Activated CD4-positive, alpha-beta T cell treated with anti-CD3 and anti-CD28 coated beads, Interleukin-2, Interleukin-6, amounts not matched to agents 100 ng/mL and 50 ng/mL, durations not matched to agents 16 hours and 8 hours (primary cell): ENCODE data around the gene ZBED4.

Experiments used
- DNase-seq: peaks from one replicate; pipeline ENCODE4 v3.0.0-alpha.2; 2020

ZBED4 gene

DNA sequence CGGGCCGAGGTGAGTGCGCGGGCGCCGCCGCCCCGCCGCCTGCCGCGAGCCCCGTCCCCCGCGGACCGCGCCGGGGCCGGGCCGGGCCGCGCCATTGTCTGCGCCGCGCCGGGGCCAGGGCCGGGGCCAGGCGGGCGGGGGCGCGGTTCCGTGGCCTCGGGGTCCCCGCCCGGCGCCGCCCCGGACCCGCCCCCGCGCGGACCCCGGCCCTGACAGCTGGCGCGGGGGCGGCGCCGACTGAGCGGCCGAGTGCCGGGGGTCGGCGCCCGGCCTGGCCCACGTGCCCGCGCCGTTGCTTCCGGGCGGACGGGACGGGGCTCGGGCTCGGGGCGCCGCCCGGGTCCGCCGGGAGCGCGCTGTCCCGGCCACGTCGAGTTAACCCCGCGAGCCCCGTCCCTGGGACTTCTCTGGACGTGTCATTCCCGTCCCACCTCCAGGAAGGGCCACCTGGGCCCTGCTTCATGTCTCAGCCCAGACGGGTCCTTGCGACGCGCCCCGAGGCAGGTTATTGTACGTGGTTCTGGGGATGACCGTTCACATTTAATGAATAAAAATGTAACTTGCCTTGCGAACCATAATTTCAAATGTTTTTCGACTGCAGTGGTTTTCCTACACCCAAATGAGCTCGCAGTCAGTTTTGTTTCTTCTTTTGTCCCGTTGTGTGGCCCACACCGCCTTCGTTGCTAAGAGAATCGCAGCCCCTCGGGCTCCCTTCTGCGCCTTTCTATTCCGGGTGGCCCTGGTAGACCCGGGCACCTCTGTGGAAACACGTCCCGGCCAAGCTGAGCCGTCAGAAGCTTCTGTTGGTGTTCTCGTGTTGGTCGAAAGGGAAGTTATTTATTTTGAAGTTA is 562 bp downstream of the ZBED4 start:
- DNase-seq, result peak; percentile 40

DNA sequence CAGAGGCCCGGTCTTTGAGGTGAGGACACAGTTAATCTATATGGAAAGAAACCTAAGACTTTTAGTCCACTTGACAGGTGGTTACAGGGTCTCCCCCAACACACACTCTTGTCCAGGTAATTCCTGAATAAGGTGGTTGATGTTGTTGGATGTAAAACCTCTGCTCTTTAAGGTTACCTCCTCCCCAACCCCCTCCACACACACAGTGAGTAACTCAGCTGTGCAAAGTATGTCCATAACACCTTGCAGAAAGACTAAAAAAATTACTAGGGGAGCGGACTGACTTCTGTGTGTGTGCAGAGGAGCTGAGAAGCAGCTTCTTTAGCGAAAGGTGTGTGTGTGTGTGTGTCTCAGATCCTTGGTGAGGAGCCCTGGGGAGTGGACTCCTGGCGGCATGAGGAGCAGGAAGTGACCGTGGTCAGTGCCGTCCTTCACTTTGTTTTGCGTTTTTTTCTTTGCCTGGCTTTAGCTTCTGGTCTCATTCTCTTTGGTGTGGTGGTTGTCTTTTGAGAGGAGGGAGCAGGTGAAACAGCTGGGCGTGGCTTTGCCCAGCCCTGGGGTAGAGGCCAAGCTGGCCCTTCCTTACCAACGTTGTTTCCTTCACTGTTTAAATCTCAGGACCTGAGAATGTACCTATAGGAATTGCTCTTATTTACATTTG is 1.7 kb downstream of the ZBED4 start:
- no peak for DNase-seq

DNA sequence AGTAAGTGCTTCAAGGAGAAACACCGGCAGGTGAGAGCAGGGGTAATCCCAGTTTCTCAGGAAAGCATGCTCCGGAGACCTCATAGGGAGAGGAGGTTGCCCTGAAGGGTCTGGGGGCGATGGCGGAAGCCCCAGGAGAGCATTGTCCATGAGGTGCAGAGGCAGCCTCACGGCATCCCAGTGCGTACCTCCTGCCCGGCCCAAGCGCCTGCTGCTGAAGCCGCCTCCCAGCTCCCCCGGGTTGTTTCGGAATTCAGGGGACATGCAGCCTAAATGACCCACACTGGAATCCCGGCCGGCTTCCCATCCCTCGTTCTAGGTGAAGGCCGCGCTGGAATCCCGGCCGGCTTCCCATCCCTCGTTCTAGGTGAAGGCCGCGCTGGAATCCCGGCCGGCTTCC is 2.7 kb downstream of the ZBED4 start:
- DNase-seq, result no peak

DNA sequence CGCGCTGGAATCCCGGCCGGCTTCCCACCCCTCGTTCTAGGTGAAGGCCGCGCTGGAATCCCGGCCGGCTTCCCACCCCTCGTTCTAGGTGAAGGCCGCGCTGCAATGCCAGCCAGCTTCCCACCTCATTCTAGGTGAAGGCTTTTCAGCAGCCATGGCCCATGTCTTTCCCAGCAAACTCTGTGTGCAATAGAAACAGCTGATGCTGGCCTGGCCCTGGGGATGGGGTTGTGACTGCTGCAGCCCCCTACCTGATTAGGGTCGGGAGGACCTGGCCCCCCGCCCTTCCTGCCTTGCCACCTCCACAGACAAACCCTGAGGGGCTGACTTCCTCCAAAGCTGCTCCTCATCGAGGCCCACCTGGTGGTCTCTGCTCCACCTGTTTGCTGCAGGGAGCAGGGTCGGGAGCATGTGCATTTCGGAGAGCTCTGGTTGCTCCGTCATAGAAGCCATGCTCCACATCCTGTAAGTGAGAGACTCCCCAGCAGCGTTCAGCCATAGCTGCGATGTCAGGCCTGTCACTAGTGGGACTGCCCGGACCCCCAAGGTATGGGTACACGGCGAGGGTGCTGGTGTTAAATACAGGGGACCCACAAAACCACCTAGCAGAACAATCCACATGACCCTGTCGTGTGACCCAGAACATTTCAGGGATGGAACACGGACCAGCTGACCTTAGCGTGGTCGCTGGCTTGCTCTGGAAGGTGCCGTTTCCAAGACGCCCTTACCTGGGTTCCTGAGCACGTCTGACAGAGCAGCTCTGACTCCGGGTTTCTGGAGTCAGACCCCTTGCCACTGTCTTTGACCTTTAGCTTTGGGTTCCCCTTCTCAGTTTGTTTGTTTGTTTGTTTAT is 3.3 kb downstream of the ZBED4 start:
- DNase-seq, result no peak

DNA sequence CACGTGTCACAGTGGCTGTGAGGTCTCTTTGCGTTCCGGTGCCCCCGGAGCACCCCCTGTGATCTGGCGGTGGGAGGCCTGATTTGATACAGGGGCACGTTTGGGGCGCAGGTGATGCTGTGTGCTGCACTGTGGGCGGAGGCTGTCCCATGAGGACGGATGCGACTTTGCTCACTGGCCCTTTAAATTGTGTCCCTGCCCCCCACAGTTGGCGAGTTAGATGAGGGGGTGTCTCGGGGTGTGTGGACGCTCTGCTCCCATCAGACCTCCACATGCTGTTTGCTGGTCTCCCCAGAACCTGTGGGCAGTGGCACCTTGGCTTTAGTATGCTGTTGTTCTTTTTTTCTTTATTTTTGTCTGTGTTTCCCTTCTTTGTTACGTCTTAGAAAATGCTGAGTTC is 5.2 kb downstream of the ZBED4 start:
- DNase-seq, result no peak

DNA sequence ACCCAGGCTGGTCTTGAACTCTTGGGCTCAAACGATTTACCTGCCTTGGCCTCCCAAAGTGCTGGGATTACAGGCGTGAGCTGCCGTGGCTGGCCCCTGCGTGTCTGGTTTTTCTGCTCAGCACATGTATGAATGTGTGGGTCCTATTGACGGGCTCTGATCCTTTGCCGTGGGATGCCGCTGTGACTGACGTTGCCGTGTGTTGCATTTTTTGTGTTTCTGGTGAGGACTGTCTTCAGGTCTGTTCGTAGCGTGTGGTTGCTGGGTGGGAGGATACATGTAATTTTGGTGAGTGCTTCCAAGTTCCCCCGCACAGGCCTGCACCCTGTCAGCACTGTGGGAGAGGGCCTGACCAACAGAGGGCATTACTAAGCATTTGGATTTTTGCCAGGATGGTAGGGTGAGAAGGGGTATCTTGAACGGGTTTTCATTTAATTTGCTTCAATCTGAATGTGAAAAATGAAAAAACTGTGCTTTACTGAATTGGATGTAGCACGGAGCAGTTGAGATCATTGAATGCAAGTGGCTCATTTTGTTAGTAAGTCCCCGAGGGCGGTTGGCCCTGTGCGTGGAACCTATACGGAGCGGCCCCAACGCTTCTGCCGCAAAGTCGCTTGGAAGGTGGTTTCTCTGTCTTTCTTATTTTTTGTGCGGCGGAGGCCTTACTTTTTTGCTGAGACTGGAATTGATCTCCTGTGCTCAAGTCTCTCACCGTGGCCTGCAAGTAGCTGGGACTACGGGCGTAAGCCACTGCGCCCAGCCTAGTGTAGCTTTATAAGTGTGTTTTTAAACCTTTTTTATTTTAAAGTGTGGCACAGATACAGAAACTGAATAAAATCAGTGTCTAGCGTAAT is 8.2 kb downstream of the ZBED4 start:
- DNase-seq, result no peak

DNA sequence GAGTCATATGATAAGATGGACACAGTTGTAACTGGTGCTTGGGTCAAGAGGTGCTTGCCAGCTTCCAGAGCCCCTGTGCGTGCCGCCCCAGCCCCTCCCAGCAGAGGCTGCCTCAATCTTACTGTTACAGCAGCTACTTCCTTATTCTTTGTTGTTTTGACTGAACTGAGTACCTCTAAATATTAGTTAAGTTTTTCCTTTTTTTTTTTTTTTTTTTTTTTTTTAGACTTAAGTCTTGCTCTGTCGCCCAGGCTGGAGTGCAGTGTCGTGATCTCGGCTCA is 8.8 kb downstream of the ZBED4 start:
- no peak for DNase-seq

DNA sequence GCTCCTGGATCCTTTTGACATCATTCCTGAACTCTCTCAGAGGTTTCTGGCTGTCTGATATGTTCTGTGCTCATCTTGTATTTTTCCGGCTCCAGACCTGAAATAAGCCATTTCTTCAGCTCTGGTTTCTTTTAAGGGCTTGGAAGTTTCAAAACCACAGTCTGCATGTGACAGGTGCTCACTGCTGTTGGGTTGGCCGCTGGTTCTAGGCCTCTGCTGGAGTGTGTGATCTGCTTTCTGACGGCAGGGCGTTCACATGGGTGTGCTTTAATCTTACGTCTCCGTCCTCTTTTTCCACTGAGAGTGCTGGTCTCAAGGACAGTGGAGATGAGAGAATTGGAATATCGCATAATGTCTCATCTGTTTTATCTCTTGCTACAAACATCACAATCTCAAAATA is 10.3 kb downstream of the ZBED4 start:
- DNase-seq, result no peak

DNA sequence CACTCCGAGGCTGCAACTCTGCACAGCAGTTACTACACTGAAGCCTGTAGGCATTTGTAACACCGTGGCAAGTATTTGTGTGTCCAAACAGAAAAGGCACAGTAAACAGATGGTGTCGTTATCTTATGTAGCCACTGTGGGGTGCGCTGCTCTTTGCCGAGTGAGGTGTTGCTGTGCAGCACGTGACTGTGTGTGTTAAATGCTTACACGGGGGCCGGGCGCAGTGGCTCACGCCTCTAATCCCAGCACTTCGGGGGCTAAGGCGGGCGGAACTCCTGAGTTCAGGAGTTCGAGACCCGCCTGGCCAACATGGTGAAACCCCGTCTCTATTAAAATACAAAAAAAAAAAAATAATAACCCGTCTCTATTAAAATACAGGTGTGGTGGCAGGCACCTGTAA is 11.5 kb downstream of the ZBED4 start:
- DNase-seq, result no peak

DNA sequence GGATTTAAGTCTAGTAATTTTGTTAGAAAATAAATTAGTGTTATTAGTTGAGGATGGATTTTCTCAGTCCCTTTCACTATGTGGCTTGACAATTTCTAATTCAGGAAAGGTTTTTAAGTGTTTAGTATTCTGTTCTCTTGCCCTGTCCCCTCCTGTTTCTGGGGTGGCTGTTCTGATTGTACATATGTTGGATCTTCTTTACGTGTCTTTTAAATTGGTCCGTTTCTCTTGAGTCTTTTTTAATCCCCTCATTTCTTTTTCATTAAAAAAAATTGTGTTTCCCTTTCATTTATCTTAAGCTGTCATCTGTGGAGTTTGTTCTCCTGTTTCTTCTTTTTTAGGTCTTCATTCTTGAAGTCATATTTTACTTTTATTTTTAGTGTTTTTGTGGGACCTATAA is 12.5 kb downstream of the ZBED4 start:
- no peak for DNase-seq

DNA sequence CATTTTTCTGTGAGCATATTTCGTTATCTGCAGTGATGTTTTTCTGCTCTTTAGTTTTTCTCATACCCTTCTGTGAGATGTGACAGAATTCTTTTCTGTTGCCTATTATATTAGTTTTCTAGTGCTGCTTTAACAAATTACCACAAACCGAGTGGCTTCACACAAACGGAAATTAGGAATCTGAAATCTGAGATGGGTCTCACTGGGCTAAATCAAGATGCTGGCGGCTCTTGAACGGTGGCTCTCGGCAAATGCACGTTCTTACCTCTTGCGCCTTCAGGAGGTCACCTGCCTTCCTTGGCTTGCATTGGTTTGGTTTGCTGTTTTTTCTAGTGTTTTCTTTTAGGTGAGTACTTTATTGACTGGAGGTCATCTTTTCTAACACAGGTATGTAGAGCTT is 13.0 kb downstream of the ZBED4 start:
- DNase-seq, result no peak

DNA sequence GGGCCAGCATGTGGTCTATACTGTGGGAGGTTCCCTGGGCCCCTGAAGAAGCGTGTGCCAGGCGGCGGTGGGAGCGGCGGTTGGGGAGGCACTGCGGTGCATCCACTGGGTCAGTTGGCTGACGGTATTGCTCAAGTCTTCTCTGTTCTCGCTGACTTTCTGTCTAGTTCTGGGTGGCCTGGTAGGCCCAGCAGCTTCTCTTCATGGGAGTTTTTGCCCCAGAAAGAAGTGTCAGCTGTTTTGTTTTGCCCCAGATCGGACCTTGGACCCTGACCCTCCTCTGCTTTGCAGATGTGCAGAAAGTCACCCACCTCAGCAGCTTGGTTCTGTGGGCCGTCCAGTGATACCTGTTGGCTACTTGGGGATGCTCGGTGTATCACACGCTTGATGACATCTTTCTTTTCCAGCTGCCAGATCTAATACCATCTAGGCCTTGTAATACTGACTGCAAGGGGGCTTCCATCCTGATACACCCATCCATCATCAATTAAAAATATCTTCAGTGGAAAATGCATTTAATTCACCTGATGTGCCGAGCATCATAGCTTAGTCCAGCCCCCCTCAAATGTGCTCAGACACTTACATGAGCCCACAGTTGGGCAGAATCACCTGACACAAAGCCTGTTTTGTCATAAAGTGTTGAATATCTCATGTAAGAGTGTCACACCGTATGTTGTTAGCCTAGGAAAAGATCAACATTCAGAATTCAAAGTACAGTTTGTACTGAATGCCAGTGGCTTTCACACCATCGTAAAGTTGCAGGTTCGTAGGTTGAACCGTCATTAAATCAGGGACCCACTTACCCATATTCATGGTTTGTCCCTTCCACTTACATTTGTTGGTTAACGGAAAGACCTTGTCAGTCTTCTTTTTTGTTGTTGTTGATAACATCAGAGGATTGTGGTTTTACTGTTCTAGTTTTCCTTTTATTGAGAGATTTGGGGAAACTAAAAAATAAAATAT is 13.9 kb downstream of the ZBED4 start:
- DNase-seq, result peak; percentile 42

DNA sequence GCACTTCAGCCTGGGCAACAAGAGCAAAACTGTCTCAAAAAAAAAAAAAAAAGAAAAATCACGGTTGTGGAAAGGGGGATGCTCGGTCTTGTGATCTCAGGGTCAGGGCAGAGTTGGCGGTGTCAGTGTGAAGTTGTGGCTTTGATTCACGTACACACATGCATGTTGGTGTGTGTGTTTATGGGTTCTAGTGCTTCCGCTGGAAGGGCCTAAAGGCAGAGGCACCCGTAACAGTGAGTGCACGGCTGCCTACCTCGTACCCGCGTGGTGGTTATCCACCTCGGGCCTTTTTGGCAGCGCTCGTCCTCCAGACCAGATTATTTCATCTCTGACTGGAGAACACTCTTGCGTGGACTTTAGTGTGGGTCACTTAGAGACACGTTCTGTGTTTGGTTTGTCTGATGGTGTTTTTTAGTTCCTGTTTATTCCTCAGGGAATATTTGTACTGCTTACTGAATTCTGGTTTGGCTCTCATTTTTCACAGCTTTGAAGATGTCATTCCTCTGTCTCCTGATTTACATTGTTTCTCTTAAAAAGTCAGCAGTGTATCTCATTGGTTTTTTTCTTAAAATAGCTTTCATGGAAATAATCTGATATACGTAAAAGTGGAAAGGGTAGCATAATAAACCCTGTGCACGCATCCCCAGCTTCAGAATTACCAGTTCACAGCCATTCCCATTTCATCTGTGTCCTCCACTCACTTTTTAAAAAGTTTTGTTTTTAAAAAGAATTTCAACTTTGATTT is 15.6 kb downstream of the ZBED4 start:
- no peak for DNase-seq

DNA sequence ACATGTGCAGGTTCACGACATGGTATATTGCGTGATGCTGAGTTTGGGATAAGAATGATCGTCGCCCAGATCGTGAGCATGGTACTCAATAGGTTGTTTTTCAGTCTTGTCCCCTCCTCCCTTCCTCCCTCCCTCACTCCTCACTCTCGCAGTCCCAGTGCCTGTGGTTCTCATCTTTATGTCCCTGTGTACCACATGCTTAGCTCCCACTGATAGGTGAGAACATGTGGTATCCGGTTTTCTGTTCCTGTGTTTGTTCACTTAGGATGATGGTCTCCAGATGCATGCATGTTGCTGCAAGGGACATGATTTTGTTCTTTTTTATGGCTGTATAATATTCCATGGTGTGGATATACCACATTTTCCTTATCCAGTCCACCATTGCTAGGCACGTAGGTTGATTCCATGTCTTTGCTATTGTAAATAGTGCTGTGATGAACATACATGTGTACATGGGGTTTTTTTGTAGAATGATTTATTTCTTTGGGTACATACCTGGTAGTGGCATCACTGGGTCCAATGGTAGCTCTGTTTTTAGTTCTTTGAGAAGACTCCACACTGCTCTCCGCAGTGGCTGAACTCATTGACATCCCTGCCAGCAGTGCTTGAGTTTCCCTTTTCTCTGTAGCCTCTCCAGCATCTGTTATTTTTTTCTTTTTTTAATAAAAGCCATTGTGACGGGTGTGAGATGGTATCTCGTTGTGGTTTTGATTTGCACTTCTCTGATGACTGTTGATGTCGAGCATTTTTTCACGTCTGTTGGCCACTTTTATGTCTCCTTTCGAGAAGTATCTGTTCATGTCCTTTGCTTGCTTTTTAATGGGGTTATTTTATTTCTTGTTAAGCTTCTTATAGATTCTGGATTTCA is 16.4 kb downstream of the ZBED4 start:
- DNase-seq, result peak; percentile 45

DNA sequence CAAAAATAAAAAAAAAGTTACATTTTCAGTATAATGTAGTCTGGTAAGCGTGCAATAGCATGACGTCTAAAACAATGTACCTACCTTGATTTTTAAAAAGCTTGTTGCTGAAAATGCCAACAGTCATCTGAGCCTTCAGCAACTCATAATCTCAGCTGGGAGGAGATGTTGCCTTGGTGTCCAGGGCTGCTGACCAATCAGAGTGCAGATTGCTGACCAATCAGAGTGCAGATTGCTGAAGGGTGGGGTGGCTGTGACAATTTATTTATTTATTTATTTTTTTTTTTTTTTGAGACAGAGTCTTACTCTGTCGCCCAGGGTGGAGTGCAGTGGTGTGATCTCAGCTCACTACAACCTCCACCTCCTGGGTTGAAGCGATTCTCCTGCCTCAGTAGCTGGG is 17.8 kb downstream of the ZBED4 start:
- DNase-seq, result no peak

DNA sequence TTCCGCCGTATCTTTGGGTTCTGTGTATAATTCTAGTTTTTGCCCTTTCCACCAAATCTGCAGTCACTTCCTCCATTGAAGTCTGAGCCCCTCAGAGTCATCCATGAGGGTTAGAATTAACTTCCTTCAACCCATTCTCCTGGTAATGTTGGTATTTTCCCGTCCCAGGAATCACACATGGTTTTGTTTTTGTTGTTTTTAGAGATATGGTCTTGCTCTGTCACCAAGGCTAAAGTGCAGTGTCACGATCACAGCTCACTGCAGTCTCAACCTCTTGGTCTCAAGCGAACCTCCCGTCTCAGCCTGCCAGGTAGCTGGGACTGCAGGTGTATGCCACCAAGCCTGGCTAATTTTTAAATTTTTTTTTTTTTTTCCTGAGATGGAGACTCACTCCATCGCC is 18.7 kb downstream of the ZBED4 start:
- DNase-seq, result no peak

DNA sequence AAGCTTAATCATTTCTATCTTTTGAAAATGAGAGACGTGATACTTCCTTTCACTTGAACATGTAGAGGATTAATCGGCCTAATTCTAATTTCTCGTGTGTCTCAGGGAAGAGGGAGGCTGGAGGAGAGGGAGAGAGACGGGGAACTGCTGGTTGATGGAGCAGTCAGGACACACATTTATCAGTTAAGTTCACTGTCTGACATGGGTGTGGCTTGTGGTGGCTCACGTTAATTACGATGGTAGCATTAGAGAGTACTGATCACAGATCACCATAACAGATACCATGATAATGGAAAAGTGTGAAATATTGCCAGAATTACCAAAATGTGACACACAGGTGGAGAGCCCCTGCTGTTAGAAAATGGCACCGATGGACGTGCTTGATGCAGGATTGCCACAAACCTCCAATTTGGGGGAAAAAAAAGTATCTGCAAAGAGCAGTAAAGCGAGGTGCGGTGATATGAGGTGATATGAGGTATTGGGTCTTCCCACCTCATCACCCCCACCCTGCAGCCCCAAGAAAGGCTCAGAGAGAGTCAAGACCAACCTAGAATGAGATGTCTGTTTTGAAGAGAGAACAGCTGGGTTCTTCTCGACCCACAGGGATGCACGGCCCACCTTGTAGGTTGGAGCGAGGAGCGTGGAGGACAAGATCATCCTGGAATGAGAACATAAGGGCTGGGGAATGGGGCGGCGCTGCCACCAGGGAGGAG is 19.7 kb downstream of the ZBED4 start:
- DNase-seq, result no peak

DNA sequence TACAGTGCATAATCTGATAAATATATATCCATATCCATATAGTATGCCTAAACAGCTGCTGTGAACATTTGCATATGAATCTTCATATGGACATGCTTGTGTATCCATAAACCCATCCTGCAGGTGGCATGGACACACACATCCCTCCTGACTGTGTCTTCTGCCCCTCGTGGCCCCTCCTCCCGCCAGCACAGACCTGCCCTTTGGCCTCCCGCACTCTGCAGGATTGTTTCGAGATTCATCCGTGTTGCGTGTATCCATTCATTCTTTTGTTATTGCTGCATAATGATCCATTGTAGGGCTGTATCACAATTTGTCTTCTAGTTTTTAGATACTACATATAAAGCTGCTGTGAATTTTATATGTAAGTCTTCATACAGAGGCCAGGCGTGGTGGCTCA is 24.0 kb downstream of the ZBED4 start:
- DNase-seq, result no peak

DNA sequence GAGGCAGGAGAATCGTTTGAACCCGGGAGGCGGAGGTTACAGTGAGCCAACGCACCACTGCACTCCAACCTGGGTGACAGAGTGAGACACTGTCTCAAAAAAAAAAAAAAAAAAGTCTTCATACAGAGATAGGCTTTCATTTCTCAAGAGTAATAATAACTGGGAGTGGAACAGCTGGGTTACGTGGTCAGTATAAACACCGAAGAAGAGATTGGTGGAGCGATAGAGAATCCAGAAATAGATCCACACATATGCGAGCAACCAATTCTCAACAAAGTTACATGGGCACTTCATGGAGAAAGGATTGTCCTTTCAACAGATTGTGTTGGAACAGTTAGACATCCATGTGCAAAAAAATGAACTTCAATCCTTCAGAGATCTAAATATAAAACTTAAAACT is 24.6 kb downstream of the ZBED4 start:
- DNase-seq, result no peak
